MV-4-11 (cell line): ENCODE data around the gene SAFB.

Source experiments
- DNase-seq: peaks from one replicate; lab custom pipeline; 2025; lab: John Stamatoyannopoulos, UW

Gene SAFB

DNA sequence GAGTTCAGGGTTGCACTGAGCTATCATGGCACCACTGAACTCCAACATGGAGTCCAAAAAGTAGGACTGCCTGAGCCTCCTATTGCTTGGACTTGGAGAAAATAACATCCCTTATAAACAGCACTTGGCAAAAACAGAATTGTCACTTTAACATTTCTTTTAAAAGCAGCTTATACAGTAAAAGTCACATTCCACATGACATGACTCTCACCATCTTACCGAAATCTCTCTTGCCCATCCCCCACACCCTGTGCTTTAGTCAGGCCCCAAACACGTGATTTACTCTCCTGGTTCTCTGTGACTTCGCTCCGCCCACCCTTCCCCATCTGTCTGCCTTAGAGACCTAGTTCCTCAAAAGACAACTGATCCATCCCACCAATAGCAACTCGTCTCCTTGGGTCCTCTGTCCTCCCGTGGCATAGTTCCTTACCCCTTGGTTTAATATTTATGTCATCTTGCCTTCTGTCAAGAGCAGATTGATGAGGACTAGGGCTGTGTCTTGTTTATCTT lies 4.6 kb downstream of the SAFB start:
- peak; percentile 99 for DNase-seq

DNA sequence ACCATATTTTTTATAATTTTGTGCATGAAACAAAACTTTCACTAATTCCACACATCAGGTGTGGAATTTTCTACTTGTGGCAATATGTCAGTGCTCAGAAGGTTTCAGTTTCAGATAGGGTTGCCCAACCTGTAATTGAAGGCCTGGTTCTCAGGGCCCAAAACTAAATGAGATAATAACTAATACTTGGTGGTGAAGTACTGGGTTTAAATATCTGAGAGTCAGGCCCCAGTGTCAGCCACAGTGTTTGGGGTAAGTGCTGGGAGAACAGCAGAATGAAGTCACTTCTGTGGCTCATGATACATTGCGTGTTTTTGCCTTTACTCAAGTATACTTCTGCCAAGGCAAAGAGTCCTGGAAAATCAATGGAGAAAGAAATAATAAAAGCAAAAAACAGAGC lies 5.6 kb downstream of the SAFB start:
- no peak for DNase-seq

GRCh38 chr19:5628919-5629481 lies 6.1 kb downstream of the SAFB start:
- peak; percentile 76 for DNase-seq

DNA sequence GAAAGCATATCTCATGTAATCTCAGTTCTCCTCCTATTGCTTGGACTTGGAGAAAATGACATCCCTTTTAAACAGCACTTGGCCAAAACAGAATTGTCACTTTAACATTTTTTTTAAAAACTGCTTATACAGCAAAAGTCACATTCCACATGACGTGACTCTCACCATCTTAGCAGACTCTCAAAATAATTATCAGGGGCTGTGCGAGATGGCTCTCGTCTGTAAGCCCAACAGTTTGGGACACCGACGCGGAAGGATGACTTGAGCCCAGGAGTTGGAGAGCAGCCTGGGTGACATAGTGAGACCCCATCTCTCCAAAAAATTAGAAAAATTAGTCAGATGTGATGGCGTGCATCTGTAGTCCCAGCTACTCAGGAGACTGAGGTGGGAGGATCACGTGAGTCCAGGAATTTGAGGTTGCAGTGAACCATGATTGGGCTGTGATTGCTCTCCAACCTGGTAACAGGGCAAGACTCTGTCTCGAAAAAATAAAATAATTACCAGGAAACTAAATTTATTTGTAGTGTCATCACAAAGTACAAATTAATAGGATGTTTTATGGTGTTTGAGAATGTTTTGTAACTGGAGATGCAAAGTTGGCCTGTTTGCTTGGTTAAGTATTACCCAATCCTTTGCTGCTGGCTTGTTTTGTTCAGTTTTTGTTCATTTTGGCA lies 8.8 kb downstream of the SAFB start:
- no peak for DNase-seq

GRCh38 chr19:5632241-5632612 lies 9.3 kb downstream of the SAFB start:
- no peak for DNase-seq

GRCh38 chr19:5632657-5633056 lies 9.8 kb downstream of the SAFB start:
- no peak for DNase-seq

DNA sequence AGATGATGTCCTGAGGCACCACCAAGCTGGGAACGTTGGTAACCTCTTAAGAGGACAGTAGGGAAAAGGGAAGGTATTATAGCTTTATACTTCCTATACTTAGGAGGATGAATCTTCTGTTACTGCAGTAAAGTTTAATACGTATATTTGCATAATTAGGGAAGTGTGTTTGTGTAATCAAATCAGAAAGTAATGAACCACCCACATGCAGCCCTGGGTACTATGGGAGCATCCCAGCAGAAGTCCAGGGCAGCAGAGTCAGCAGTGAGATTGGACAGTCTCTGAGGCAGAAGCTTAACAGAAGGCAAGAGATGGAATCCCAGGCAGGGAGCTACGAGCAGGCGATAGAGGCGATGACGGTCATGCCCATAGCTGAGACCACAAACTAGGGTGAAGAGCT lies 12.5 kb downstream of the SAFB start:
- no peak for DNase-seq

GRCh38 chr19:5637971-5638370 lies 15.1 kb downstream of the SAFB start:
- peak; percentile 21 for DNase-seq

- no peak for DNase-seq
Observed at GRCh38 chr19:5641171-5641570, 18.3 kb downstream of the SAFB start.

- DNase-seq: no peak
Observed at GRCh38 chr19:5642204-5642603, 19.3 kb downstream of the SAFB start.

DNA sequence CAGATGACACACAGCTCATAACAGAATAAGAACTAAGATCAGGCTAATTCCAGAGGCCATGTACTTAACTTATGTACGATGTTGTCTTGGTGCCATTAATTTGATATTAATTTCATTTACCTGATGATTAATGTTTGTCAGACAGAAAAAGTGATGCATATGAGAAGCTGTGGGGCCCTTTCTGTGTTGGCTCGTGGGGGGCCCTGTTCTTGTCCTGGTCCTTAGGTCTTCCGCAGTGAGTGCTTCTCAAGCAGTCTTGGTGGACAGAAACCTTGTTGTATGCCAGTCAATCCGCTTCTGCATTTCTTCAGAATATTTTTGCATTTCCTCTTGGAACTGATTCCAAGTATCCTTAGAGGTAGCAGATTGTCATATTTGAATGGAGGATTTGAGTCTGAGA lies 20.2 kb downstream of the SAFB start:
- no peak for DNase-seq

DNA sequence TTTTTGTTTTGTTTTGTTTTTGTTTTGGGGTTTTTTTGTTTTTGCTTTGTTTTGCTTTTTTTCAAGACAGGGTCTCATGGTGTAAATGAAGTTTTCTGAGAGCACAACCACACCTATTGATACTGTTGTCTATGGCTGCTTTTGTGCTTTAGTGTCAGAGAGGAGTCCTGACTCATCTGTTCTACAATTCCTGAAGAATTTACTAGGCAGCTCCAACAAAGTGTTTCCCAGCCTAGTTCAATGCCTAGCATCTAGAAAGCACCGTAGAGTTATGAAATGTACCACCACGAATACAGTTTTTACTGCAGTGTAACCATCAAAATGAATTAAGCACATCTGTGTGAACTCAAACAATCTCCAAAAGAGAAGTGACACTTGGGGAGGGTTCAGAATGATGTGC lies 21.2 kb downstream of the SAFB start:
- DNase-seq: peak; percentile 14

- DNase-seq: no peak
Observed at GRCh38 chr19:5645409-5645808, 22.5 kb downstream of the SAFB start.

- DNase-seq: no peak
Observed at GRCh38 chr19:5646703-5647102, 23.8 kb downstream of the SAFB start.

GRCh38 chr19:5648464-5648863 lies 25.6 kb downstream of the SAFB start:
- no peak for DNase-seq

DNA sequence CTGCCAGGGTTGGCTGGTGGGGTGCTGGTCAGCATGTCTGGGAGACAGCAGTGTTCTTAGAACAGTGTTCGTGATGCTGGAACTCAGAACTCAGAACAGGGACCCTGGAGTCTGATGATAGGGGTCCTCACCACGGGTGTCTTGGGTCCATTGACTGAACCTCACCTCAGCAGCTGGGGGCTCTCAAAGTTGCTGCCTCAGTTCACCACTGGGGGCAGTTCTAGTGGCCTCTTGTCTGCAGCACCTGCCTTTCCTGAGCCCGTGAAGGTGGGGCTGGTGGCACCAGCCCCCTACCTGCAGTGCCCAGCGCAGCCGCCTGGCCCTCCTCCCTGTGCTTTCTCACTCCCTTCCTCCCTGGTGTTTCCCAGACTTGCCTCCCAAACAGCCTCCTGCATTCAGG lies 28.5 kb downstream of the SAFB start:
- DNase-seq: no peak

- DNase-seq: no peak
Observed at GRCh38 chr19:5652261-5652660, 29.4 kb downstream of the SAFB start.

DNA sequence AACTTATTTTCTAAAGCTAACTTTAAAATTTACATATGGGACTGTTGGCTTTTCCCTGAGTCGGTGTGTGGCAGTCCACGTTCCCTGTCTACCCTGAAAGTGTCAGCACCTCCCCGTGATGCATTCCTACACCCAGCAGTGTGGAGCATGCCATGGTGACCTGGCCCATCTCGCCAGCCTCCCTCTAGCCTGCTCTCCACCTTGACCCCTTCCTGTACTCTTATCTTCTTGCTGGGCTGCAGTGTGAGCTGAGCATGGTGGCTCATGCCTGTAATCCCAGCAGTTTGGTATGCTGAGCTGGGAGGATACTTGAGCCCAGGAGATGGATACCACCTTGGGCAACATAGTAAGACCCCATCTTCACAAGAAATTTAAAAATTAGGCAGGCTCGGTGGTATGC lies 32.0 kb downstream of the SAFB start:
- no peak for DNase-seq

- DNase-seq: no peak
Observed at GRCh38 chr19:5655412-5655811, 32.5 kb downstream of the SAFB start.

GRCh38 chr19:5661483-5661882 lies 38.6 kb downstream of the SAFB start:
- DNase-seq: no peak

- no peak for DNase-seq
Observed at GRCh38 chr19:5663904-5664303, 41.0 kb downstream of the SAFB start.

- no peak for DNase-seq
Observed at GRCh38 chr19:5664515-5664914, 41.6 kb downstream of the SAFB start.

GRCh38 chr19:5665781-5666513 lies 43.1 kb downstream of the SAFB start:
- no peak for DNase-seq
